ENCODE data around the gene SLC40A1.
A peak's percentile ranks its signal among the peaks of the same experiment; 100 is the strongest.

Gene SLC40A1

GRCh38 chr2:189548666-189549448 is 31.7 kb downstream of the SLC40A1 start:
- DNase-seq = no peak
- Mint-ChIP-seq H3K27ac (no peak overlapping the region), H3K27me3 (peaks cover 5 to 6% of the 10 kb centered on the region in 2 donors)

GRCh38 chr2:189545418-189545817 is 35.2 kb downstream of the SLC40A1 start:
- Mint-ChIP-seq H3K27ac (no peak overlapping the region), H3K4me1 (no peaks in the 10 kb centered on the region), H3K27me3 (peaks cover 5 to 15% of the 10 kb centered on the region in 2 donors), H3K9me3 (peaks cover 0 to 2% of the 10 kb centered on the region in 2 donors), H3K4me3 (no peak overlapping the region), H3K36me3 (no peaks in the 10 kb centered on the region)
- ATAC-seq (replicated peaks) (no peak), DNase-seq (no peak)

More at GRCh38 chr2:189548666-189549448, 31.7 kb downstream of the SLC40A1 start:
- H3K4me1 Mint-ChIP-seq = no peaks in the 10 kb centered on the region
- no peaks in the 10 kb centered on the region for H3K36me3 Mint-ChIP-seq
- no peak for ATAC-seq (replicated peaks)
- no peak overlapping the region for H3K4me3 Mint-ChIP-seq
- no peaks in the 10 kb centered on the region for H3K9me3 Mint-ChIP-seq

GRCh38 chr2:189544318-189545042 is 36.1 kb downstream of the SLC40A1 start:
- Mint-ChIP-seq H3K4me3 (no peak overlapping the region), H3K27ac (no peak overlapping the region), H3K36me3 (no peaks in the 10 kb centered on the region), H3K27me3 (peaks cover 10 to 15% of the 10 kb centered on the region in 2 donors), H3K4me1 (no peaks in the 10 kb centered on the region), H3K9me3 (peaks cover 0 to 2% of the 10 kb centered on the region in 2 donors)
- ATAC-seq (replicated peaks) (no peak), DNase-seq (no peak)

- peaks cover 0 to 2% of the 10 kb centered on the region in 2 donors for H3K9me3 Mint-ChIP-seq
- H3K27me3 Mint-ChIP-seq = peaks cover 10 to 15% of the 10 kb centered on the region in 2 donors
- no peak overlapping the region for H3K4me3 Mint-ChIP-seq
- H3K36me3 Mint-ChIP-seq = no peaks in the 10 kb centered on the region
- no peak overlapping the region for H3K27ac Mint-ChIP-seq
- H3K4me1 Mint-ChIP-seq = no peaks in the 10 kb centered on the region
- DNase-seq (no peak), ATAC-seq (replicated peaks) (no peak)
Measured at GRCh38 chr2:189543367-189543766, 37.2 kb downstream of the SLC40A1 start.

GRCh38 chr2:189542145-189542882 is 38.3 kb downstream of the SLC40A1 start:
- H3K4me3 Mint-ChIP-seq = no peak overlapping the region
- no peak for ATAC-seq (replicated peaks)
- H3K9me3 Mint-ChIP-seq = peaks cover 0 to 2% of the 10 kb centered on the region in 2 donors
- no peaks in the 10 kb centered on the region for H3K36me3 Mint-ChIP-seq
- H3K4me1 Mint-ChIP-seq = no peaks in the 10 kb centered on the region
- no peak for DNase-seq
- H3K27me3 Mint-ChIP-seq = peaks cover 10 to 15% of the 10 kb centered on the region in 2 donors
- H3K27ac Mint-ChIP-seq = no peak overlapping the region

GRCh38 chr2:189541591-189541990 is 39.0 kb downstream of the SLC40A1 start:
- no peak overlapping the region for H3K27ac Mint-ChIP-seq
- no peak overlapping the region for H3K4me3 Mint-ChIP-seq
- H3K36me3 Mint-ChIP-seq = no peaks in the 10 kb centered on the region

GRCh38 chr2:189540551-189540950 is 40.0 kb downstream of the SLC40A1 start:
- Mint-ChIP-seq H3K27ac (no peak overlapping the region), H3K9me3 (peaks cover 0 to 2% of the 10 kb centered on the region in 2 donors), H3K4me3 (no peak overlapping the region), H3K36me3 (no peaks in the 10 kb centered on the region), H3K4me1 (no peaks in the 10 kb centered on the region), H3K27me3 (peaks cover 13 to 15% of the 10 kb centered on the region in 2 donors)
- DNase-seq (no peak), ATAC-seq (replicated peaks) (no peak)

More at GRCh38 chr2:189541591-189541990, 39.0 kb downstream of the SLC40A1 start:
- Mint-ChIP-seq H3K27me3 (peaks cover 10 to 15% of the 10 kb centered on the region in 2 donors), H3K9me3 (peaks cover 0 to 2% of the 10 kb centered on the region in 2 donors), H3K4me1 (no peaks in the 10 kb centered on the region)
- no peak for DNase-seq
- ATAC-seq (replicated peaks) = no peak

GRCh38 chr2:189538402-189538801 is 42.2 kb downstream of the SLC40A1 start:
- H3K27me3 Mint-ChIP-seq = peaks cover 8 to 13% of the 10 kb centered on the region in 2 donors
- H3K4me1 Mint-ChIP-seq = no peaks in the 10 kb centered on the region
- H3K36me3 Mint-ChIP-seq = no peaks in the 10 kb centered on the region
- ATAC-seq (replicated peaks) (no peak), DNase-seq (no peak)
- peaks cover 0 to 2% of the 10 kb centered on the region in 2 donors for H3K9me3 Mint-ChIP-seq
- H3K4me3 Mint-ChIP-seq = no peak overlapping the region
- H3K27ac Mint-ChIP-seq = no peak overlapping the region

GRCh38 chr2:189536830-189537229 is 43.8 kb downstream of the SLC40A1 start:
- DNase-seq (no peak), ATAC-seq (replicated peaks) (no peak)
- no peak overlapping the region for H3K27ac Mint-ChIP-seq
- H3K9me3 Mint-ChIP-seq = no peaks in the 10 kb centered on the region
- no peaks in the 10 kb centered on the region for H3K36me3 Mint-ChIP-seq
- H3K4me1 Mint-ChIP-seq = no peaks in the 10 kb centered on the region
- H3K4me3 Mint-ChIP-seq = no peak overlapping the region
- H3K27me3 Mint-ChIP-seq = peaks cover 0 to 13% of the 10 kb centered on the region in 2 donors

- Mint-ChIP-seq H3K4me3 (no peak overlapping the region), H3K4me1 (no peaks in the 10 kb centered on the region), H3K36me3 (no peaks in the 10 kb centered on the region), H3K27ac (no peak overlapping the region), H3K9me3 (no peaks in the 10 kb centered on the region), H3K27me3 (peaks cover 5 to 15% of the 10 kb centered on the region in 2 donors)
- DNase-seq (no peak), ATAC-seq (replicated peaks) (no peak)
Measured at GRCh38 chr2:189534854-189535832, 45.4 kb downstream of the SLC40A1 start.

- no peak for ATAC-seq (replicated peaks)
- Mint-ChIP-seq H3K36me3 (no peaks in the 10 kb centered on the region), H3K9me3 (no peaks in the 10 kb centered on the region), H3K4me1 (no peaks in the 10 kb centered on the region), H3K27ac (no peak overlapping the region), H3K27me3 (peaks cover 7 to 12% of the 10 kb centered on the region in 2 donors), H3K4me3 (no peak overlapping the region)
- DNase-seq = no peak
Measured at GRCh38 chr2:189533288-189534035, 47.1 kb downstream of the SLC40A1 start.

GRCh38 chr2:189530965-189531637 is 49.5 kb downstream of the SLC40A1 start:
- DNase-seq = no peak
- no peaks in the 10 kb centered on the region for H3K9me3 Mint-ChIP-seq
- no peak overlapping the region for H3K4me3 Mint-ChIP-seq
- H3K27me3 Mint-ChIP-seq = peaks cover 7 to 16% of the 10 kb centered on the region in 2 donors
- ATAC-seq (replicated peaks) = peak; percentile 14 to 42
- no peaks in the 10 kb centered on the region for H3K4me1 Mint-ChIP-seq
- no peaks in the 10 kb centered on the region for H3K36me3 Mint-ChIP-seq
- H3K27ac Mint-ChIP-seq = no peak overlapping the region

Data from stimulated activated naive B cell treated with anti-CD40 and anti-IgM and Interleukin-4, amounts not matched to agents 10 μg/mL and 1 μg/mL and 100 μg/mL, for 72 hours (primary cell).